Measurements from ENCODE around the gene SLC10A4. TPM values are rescaled to one million over a fixed set of nuclear protein-coding genes. Genes with fewer than 3 reads are reported as not detected.

The SLC10A4 gene
- total RNA-seq, 2 experiments from 2014 or later = not detected

DNA sequence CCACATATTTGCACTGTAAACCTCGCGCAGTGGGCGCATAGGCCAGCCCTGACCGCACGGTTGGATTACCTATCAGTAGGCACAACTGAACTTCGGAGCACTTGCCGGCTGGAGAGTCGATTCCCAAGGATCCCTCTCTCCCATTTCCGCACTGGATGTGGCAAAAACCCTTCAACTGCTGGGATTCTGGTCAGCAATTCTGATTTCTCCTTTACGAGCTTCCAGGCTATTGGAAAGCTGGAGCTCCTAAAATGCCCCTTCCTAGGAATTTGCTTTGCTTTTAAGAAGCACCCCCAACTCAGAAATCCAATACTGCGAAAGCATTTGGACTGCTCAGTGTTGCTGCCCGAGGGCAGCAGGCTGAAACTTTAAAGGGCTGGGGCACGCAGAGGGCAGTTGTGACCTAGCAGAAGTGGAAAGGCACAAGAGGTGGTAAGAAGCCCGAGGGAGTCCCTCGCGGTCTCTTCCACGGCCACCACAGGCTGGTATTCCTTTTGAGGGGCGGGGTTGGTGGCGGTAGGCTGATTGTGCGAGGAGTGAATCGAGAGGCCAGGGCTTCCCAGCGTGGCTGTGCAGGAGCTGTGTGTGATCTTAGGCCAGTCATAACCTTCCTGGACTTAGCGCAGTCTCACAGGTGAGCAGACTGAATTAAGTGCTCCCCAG, 8.5 kb downstream of the SLC10A4 start:
- CTCF ChIA-PET = no interaction called here
- no peaks in the 10 kb centered on the region for H3K9me3 Mint-ChIP-seq
- peaks cover 43% of the 10 kb centered on the region for H3K27me3 Mint-ChIP-seq (ENCODE audit: low read depth)
- peaks cover 2% of the 10 kb centered on the region for H3K4me1 Mint-ChIP-seq (ENCODE audit: low read depth)
- no peaks in the 10 kb centered on the region for H3K36me3 Mint-ChIP-seq (ENCODE audit: low read depth)
- no peak for DNase-seq
- intact Hi-C loops (cut with micrococcal nuclease) = no loop called here
- H3K4me3 Mint-ChIP-seq = no peak overlapping the region
- H3K27ac Mint-ChIP-seq = no peak overlapping the region

DNA sequence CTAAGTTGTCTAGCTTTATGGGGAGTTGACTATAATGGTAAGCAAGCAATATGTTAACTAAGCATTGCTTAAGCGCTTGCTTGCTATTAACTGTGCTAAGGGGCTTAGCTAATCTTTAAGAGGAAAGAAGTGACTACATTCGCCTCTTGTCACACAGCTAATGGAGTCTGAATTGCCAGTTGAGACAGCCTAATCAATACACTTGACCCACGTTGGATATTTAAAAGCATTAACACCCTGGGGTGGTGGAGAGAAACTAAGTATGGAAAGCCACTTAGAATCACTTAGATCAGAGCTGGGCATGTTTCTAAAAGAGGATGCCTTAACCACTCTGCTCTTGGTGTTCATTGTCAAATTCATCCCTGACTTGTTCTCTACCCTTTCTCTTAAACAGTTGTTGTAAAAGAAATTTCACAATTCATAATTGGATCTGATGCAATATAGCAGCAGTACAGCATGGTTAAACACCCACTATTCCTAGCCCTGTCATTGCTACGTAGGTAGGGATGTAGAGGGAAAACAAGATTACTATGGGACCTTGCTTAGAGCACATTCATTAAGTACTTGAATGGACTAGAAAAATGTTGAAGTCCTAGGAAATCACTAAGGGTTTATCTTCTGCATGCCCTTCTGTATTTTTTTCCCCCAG, 10.4 kb downstream of the SLC10A4 start:
- CTCF ChIA-PET = interaction anchor here (1.1 to 1.3 kb wide), 2 partner anchors 52 to 218 kb away, joined by 4 to 5 read pairs; no protein-coding TSS in a partner anchor
- intact Hi-C loops (cut with micrococcal nuclease) = no loop called here
- Mint-ChIP-seq H3K9me3 (no peaks in the 10 kb centered on the region), H3K27me3 (ENCODE audit: low read depth) (peaks cover 29% of the 10 kb centered on the region), H3K4me1 (ENCODE audit: low read depth) (peaks cover 2% of the 10 kb centered on the region), H3K36me3 (ENCODE audit: low read depth) (peaks cover under 1% of the 10 kb centered on the region), H3K4me3 (no peak overlapping the region), H3K27ac (no peak overlapping the region)
- no peak for DNase-seq

DNA sequence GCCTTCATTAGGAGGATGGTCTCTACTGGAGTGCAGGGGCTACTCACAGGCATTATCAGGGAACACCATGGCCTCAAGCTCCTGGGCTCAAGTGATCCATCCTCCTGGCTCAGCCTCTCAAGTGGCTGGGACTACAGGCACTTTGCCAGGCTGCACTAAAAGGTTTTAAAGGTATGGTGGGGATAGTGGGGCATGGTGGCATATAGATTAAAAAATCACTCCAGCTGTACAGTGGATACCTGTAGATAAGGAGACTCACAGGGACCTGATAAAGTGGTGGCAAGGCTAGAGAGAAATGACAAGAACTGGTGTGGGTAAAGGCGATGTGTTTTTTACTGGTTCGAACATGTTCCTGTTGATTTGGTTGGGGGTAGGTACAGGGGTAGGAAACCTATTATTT, 12.8 kb downstream of the SLC10A4 start:
- Mint-ChIP-seq H3K4me3 (no peak overlapping the region), H3K4me1 (ENCODE audit: low read depth) (peaks cover 13% of the 10 kb centered on the region), H3K9me3 (no peaks in the 10 kb centered on the region), H3K36me3 (ENCODE audit: low read depth) (peaks cover 10% of the 10 kb centered on the region), H3K27ac (no peak overlapping the region), H3K27me3 (ENCODE audit: low read depth) (peaks cover 17% of the 10 kb centered on the region)
- intact Hi-C loops (cut with micrococcal nuclease) = loop anchor here (5.0 kb wide), 1 partner anchor 459 kb away; no protein-coding TSS in a partner anchor
- no peak for DNase-seq
- CTCF ChIA-PET = interaction anchor here (0.9 to 1.0 kb wide), 2 partner anchors 49 to 430 kb away, joined by 3 read pairs; no protein-coding TSS in a partner anchor

DNA sequence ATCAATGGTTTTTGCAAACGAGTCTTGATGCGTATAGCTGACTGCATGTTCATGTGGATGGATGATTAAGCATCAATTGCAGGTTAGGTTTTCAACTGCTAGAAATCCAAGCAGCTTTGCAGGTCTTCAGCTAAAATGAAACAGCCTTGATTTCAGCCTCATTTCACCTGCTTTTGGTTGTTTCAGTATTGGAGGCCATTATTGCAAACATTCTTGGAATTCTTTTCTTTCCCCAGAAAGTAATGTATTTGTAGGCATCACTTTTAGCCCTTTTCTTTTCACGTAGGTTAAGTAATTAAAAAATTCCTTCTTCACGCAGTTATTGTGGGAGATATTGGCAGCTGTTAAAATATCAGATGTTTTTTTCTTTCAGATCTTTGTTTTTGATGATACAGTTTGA, 15.8 kb downstream of the SLC10A4 start:
- Mint-ChIP-seq H3K27me3 (ENCODE audit: low read depth) (no peaks in the 10 kb centered on the region), H3K9me3 (no peaks in the 10 kb centered on the region), H3K36me3 (ENCODE audit: low read depth) (peaks cover 16% of the 10 kb centered on the region), H3K27ac (no peak overlapping the region), H3K4me3 (no peak overlapping the region), H3K4me1 (ENCODE audit: low read depth) (peaks cover 16% of the 10 kb centered on the region)
- intact Hi-C loops (cut with micrococcal nuclease) = loop anchor here (1.0 to 5.0 kb wide), 7 partner anchors 70 to 462 kb away; partner anchors contain the start of gene SLAIN2
- no peak for DNase-seq
- CTCF ChIA-PET = interaction anchor here (0.6 to 1.3 kb wide), 2 partner anchors 53 to 521 kb away, joined by 3 read pairs; no protein-coding TSS in a partner anchor

DNA sequence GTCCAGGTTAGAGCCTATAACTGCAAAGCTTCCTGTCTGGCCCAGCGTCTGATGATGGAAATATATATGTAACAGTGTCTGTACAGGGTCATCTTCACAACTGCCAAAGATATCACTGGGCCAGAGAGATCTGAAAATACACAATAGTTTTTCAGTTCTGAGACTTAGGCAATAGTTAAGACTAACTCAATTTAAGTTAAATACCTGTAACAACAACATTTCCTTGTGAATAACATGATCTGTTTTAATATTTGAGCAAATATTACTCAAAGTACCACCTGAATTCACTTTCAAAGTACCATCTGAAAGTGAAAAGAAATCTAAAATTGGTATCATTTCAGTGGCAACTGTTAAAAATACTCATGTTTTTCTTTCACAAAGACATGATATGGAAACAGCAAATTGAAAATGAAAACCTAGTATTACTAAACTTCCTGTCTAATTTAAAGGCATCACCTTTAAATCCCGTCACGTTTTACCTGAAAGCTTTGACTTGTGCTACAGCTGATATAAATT, 16.5 kb downstream of the SLC10A4 start:
- CTCF ChIA-PET = interaction anchor here (1.3 kb wide), 1 partner anchor 53 kb away, joined by 3 read pairs; no protein-coding TSS in a partner anchor
- Mint-ChIP-seq H3K36me3 (ENCODE audit: low read depth) (peaks cover 16% of the 10 kb centered on the region), H3K27me3 (ENCODE audit: low read depth) (no peaks in the 10 kb centered on the region), H3K4me3 (no peak overlapping the region), H3K9me3 (no peaks in the 10 kb centered on the region), H3K4me1 (ENCODE audit: low read depth) (peaks cover 16% of the 10 kb centered on the region), H3K27ac (no peak overlapping the region)
- no peak for DNase-seq
- intact Hi-C loops (cut with micrococcal nuclease) = loop anchor here (1.0 to 5.0 kb wide), 8 partner anchors 70 to 462 kb away; partner anchors contain the start of genes FRYL and SLAIN2

DNA sequence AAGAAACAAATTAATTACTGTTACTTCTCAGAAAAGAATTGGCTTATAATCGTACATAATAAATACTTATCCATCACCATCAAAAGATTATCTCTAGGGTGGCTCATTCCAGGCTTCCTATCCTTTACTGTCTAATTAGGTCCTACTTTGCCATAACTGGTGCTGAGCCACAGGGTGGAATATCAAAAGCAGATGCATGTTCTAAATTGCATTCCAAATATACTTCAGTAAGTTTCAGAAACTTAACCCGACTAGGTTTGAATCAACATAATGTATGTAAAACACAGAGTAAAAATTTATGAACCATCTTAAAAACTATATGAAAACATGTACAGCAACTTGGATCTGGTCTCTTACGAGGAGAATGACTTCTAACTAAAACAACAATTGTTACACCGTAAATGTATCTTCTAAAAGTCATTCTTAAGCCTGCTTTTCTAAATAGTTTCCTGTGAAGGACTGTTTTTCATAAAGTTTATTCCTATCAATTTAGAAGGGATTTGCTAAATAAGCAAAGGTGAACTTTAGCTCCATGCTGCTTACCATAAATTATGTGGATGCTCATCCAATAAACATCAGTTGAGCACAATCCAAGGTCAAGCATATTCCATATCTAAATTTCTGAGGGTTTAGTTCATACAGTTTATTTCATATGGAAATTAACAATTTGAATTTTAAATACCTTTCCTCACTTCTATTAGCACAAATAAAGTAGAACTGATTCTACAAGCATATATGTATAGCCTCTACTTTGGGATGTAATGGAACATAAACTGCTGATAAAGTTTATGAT, 20.3 kb downstream of the SLC10A4 start:
- CTCF ChIA-PET = no interaction called here
- intact Hi-C loops (cut with micrococcal nuclease) = loop anchor here (5.0 kb wide), 1 partner anchor 279 kb away; the partner anchor contains the start of gene FRYL
- no peaks in the 10 kb centered on the region for H3K27me3 Mint-ChIP-seq (ENCODE audit: low read depth)
- no peaks in the 10 kb centered on the region for H3K9me3 Mint-ChIP-seq
- DNase-seq = no peak
- no peak overlapping the region for H3K27ac Mint-ChIP-seq
- H3K36me3 Mint-ChIP-seq (ENCODE audit: low read depth) = peaks cover 22% of the 10 kb centered on the region
- H3K4me3 Mint-ChIP-seq = no peak overlapping the region
- H3K4me1 Mint-ChIP-seq (ENCODE audit: low read depth) = peaks cover 16% of the 10 kb centered on the region

DNA sequence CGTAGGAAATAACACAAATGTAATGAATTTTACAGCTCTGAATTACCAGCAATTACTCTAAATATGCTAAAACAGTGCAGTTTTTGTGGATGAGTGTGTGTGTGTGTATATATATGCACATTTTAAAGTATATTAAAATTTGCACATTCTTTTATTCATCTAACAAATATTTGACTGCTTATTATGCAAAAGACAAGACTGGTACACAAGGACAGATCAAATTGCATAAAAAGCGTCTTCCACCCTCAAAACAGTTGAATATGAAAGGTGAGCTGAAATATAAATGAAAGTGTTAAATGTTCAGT, 20.8 kb downstream of the SLC10A4 start:
- intact Hi-C loops (cut with micrococcal nuclease) = loop anchor here (5.0 kb wide), 1 partner anchor 278 kb away; the partner anchor contains the start of gene FRYL
- H3K36me3 Mint-ChIP-seq (ENCODE audit: low read depth) = peaks cover 19% of the 10 kb centered on the region

DNA sequence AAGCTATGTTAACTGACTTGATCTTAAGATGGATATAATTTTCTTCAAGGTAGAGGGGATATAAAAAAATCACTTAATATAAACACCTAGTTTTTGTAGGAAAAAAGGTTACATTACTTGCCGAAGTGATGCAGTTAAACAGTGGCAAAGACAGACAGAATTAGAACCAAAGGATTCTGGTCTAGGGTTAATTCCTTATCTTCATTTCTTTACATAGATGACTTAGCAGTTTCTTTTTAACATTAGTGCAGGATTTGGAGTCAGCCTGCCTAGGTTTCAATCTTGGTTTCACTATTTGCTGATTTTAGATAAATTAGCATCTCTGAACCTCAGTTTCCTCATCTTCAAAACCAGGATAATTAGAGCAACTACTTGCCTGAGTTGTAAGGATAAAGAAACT, 21.2 kb downstream of the SLC10A4 start:
- H3K4me1 Mint-ChIP-seq (ENCODE audit: low read depth) = peaks cover 11% of the 10 kb centered on the region
- no peaks in the 10 kb centered on the region for H3K27me3 Mint-ChIP-seq (ENCODE audit: low read depth)
- DNase-seq = no peak
- no peaks in the 10 kb centered on the region for H3K9me3 Mint-ChIP-seq
- intact Hi-C loops (cut with micrococcal nuclease) = loop anchor here (5.0 kb wide), 1 partner anchor 278 kb away; the partner anchor contains the start of gene FRYL
- no peak overlapping the region for H3K4me3 Mint-ChIP-seq
- no peak overlapping the region for H3K27ac Mint-ChIP-seq
- H3K36me3 Mint-ChIP-seq (ENCODE audit: low read depth) = peaks cover 17% of the 10 kb centered on the region
- CTCF ChIA-PET = no interaction called here

More for the DNA sequence above, 20.8 kb downstream of the SLC10A4 start:
- no peak overlapping the region for H3K27ac Mint-ChIP-seq
- DNase-seq = no peak
- H3K9me3 Mint-ChIP-seq = no peaks in the 10 kb centered on the region
- CTCF ChIA-PET = no interaction called here
- H3K27me3 Mint-ChIP-seq (ENCODE audit: low read depth) = no peaks in the 10 kb centered on the region
- peaks cover 15% of the 10 kb centered on the region for H3K4me1 Mint-ChIP-seq (ENCODE audit: low read depth)
- no peak overlapping the region for H3K4me3 Mint-ChIP-seq

DNA sequence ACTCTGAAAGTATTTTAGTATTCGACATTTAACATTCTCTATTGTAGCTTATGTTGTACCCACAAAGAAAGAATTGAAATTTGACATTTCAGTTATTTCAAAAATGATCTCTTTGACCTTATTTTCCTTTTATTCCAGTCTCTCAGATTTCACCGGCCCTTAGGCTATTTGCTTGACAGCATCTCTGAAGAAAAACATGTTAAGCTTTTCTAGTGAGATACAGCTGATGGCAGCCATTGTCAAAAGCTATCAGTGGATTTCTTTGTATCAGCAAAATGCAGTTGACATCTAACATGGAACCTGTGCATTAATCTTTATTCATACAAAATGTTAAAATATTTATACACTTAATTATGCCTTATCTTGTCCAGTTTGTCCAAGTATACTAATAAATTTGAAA, 23.6 kb downstream of the SLC10A4 start:
- no peak overlapping the region for H3K27ac Mint-ChIP-seq
- H3K27me3 Mint-ChIP-seq (ENCODE audit: low read depth) = no peaks in the 10 kb centered on the region
- H3K9me3 Mint-ChIP-seq = no peaks in the 10 kb centered on the region
- H3K4me1 Mint-ChIP-seq (ENCODE audit: low read depth) = no peaks in the 10 kb centered on the region
- no peak overlapping the region for H3K4me3 Mint-ChIP-seq
- DNase-seq = no peak
- peaks cover 14% of the 10 kb centered on the region for H3K36me3 Mint-ChIP-seq (ENCODE audit: low read depth)
- intact Hi-C loops (cut with micrococcal nuclease) = no loop called here
- CTCF ChIA-PET = no interaction called here

DNA sequence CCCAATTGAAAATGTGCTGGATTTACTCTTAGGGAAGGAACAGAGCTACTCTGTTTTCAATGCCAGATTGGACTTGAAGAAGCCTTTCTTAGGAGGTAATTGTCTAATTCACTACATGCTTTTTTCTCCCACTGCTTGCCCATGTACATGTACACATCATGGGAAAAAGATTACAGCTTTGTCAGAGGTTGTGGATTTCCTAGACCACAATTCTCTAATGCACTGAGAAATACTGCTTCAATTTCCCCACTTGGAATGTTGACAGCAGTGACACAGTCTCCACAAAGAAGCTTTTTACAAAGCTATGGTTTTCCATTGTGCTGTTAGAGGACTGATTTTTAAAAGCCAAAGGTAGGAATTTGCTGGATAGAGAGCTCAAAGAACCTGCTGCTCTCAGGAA, 26.4 kb downstream of the SLC10A4 start:
- DNase-seq = no peak
- Mint-ChIP-seq H3K4me3 (no peak overlapping the region), H3K27ac (no peak overlapping the region), H3K4me1 (ENCODE audit: low read depth) (no peaks in the 10 kb centered on the region), H3K36me3 (ENCODE audit: low read depth) (peaks cover 27% of the 10 kb centered on the region), H3K9me3 (no peaks in the 10 kb centered on the region), H3K27me3 (ENCODE audit: low read depth) (no peaks in the 10 kb centered on the region)
- intact Hi-C loops (cut with micrococcal nuclease) = no loop called here
- CTCF ChIA-PET = interaction anchor here (1.0 kb wide), 1 partner anchor 69 kb away, joined by 3 read pairs; no protein-coding TSS in a partner anchor

DNA sequence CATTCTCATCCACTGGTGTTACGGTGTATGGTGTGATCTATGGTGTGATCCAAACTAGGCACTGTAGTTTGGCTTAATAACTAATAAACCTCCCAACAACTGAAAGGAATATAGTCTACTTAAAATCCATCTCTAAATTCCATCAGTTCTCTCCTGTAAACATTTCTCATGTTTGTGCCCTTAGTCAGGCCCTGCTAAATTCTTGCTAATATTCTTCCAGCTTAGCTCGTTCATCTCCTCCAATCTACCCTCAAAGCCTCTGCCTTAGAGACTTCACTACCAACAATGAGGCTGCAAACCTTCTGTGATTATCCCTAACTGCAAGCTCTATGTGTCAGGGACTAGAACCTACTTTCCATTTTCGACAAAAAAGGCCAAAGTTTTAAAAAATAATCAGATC, 35.0 kb downstream of the SLC10A4 start:
- Mint-ChIP-seq H3K36me3 (ENCODE audit: low read depth) (peaks cover 23% of the 10 kb centered on the region), H3K27me3 (ENCODE audit: low read depth) (no peaks in the 10 kb centered on the region), H3K9me3 (no peaks in the 10 kb centered on the region), H3K4me1 (ENCODE audit: low read depth) (no peaks in the 10 kb centered on the region), H3K27ac (no peak overlapping the region), H3K4me3 (no peak overlapping the region)
- intact Hi-C loops (cut with micrococcal nuclease) = no loop called here
- DNase-seq = no peak
- CTCF ChIA-PET = interaction anchor here (0.6 kb wide), 1 partner anchor 24 kb away, joined by 3 read pairs; no protein-coding TSS in a partner anchor

DNA sequence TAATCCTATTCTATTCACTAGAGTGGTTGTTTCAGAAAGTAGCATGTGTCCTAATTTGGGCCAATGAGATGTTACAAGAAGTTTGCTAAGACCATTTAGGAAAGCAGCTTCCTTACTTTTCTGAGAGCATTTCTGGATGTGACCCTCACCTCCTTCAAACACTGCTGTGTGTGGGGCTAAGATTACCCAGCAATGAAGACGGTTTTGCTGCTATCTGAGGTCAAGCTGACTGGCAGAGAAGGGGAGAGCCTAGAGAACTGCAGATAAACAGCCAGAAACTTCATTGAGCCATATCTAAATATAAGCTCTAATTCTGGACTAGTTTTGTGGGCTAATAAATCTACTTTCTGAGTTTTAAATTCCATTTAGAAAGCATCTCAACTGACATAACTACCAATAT, 43.3 kb downstream of the SLC10A4 start:
- intact Hi-C loops (cut with micrococcal nuclease) = no loop called here
- H3K4me1 Mint-ChIP-seq (ENCODE audit: low read depth) = no peaks in the 10 kb centered on the region
- peaks cover 26% of the 10 kb centered on the region for H3K36me3 Mint-ChIP-seq (ENCODE audit: low read depth)
- no peak overlapping the region for H3K4me3 Mint-ChIP-seq
- no peaks in the 10 kb centered on the region for H3K27me3 Mint-ChIP-seq (ENCODE audit: low read depth)
- CTCF ChIA-PET = interaction anchor here (1.2 to 2.2 kb wide), 3 partner anchors 10 to 19 kb away, joined by 4 to 5 read pairs (median 4); no protein-coding TSS in a partner anchor
- no peaks in the 10 kb centered on the region for H3K9me3 Mint-ChIP-seq
- no peak for DNase-seq
- no peak overlapping the region for H3K27ac Mint-ChIP-seq
